ENCODE measurements around the gene RPS6KA2. TPM values are rescaled to one million over a fixed set of nuclear protein-coding genes. Genes with fewer than 3 reads are reported as not detected.

Gene RPS6KA2
- total and polyA plus RNA-seq, 9 donors, result 24.4 to 75.5 (median 48.1) TPM

DNA sequence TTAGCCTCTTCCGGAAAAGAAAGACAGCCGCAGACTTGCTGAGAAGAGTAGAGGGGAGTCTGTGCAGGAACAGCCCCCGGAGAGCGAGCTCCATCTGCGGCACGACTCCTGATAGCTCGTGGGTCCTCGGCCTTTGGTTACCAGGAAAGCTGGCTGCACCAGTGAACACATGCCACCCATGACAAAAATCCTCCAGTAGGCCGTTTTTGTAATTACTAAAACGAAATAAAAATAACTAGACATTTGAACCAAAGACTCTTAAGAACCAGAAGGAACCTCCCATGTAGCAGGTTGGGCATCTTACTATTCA is 82.8 kb downstream of the RPS6KA2 start:
- Histone ChIP-seq H3K36me3 (no peaks in the 10 kb centered on the region), H3K27me3 (no peaks in the 10 kb centered on the region), H3K4me3 (no peak overlapping the region), H3K4me1 (ENCODE audit: insufficient read depth) (peaks cover 6% of the 10 kb centered on the region), H3K9me3 (no peaks in the 10 kb centered on the region), H3K27ac (no peak overlapping the region)
- no peak for DNase-seq
- WGBS, 3 donors, result 94 to 97% (median 96%) methylated on average over 10 of the region's 10 CpGs
- TF ChIP-seq POLR2A (IDR thresholded peaks at IDR 0.05) (no peak), EP300 (IDR thresholded peaks at IDR 0.05) (no peak)
- TF ChIP-seq, protein P1, sequence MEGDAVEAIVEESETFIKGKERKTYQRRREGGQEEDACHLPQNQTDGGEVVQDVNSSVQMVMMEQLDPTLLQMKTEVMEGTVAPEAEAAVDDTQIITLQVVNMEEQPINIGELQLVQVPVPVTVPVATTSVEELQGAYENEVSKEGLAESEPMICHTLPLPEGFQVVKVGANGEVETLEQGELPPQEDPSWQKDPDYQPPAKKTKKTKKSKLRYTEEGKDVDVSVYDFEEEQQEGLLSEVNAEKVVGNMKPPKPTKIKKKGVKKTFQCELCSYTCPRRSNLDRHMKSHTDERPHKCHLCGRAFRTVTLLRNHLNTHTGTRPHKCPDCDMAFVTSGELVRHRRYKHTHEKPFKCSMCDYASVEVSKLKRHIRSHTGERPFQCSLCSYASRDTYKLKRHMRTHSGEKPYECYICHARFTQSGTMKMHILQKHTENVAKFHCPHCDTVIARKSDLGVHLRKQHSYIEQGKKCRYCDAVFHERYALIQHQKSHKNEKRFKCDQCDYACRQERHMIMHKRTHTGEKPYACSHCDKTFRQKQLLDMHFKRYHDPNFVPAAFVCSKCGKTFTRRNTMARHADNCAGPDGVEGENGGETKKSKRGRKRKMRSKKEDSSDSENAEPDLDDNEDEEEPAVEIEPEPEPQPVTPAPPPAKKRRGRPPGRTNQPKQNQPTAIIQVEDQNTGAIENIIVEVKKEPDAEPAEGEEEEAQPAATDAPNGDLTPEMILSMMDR (IDR thresholded peaks at IDR 0.05), result no peak
- intact Hi-C loops (cut with DNase I), result no loop called here

DNA sequence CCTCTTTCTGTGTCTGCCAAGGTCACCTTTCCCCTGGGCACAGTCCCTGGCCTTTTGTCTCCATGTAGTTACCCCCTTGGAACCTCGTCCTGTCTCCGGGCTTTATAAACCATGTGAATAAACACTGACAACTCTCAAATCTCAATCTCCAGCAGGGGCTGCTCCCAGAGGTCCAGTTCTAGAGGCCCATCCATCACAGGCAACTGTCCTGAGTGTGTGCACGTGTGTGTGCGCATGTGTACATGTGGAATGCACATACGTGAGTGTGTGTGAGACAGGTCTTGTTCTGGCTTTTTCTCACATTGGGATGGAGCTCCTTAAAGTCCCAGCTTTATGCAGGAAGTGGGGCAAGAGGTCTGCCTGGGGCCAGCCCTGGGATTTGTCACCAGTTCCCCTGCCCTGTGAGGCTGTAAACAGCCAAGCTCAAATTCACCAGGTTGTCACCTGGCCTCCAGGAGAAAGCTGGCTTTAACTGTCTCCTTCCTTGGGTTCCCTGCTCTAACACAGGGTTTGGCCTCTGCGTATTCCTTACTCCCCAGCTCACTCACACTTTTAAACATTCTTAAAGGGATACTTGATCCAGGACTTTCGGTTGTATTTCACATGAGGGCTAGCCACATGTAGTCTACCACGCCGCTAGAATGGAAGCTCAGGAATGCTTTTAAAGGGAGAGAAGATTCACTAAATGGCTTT is 83.3 kb downstream of the RPS6KA2 start:
- WGBS, 3 donors, result 90 to 94% (median 92%) methylated on average over 9 of the region's 9 CpGs
- TF ChIP-seq POLR2A (IDR thresholded peaks at IDR 0.05) (no peak), EP300 (IDR thresholded peaks at IDR 0.05) (no peak)
- TF ChIP-seq, protein P1 (IDR thresholded peaks at IDR 0.05), result no peak

GRCh38 chr6:166542580-166542912 is 84.5 kb downstream of the RPS6KA2 start:
- WGBS, 3 donors, result 15 to 27% (median 21%) methylated on average over 4 of the region's 4 CpGs
- Histone ChIP-seq H3K4me3 (no peak overlapping the region), H3K27ac (no peak overlapping the region), H3K9me3 (no peaks in the 10 kb centered on the region), H3K4me1 (ENCODE audit: insufficient read depth) (peaks cover 6% of the 10 kb centered on the region), H3K27me3 (no peaks in the 10 kb centered on the region), H3K36me3 (no peaks in the 10 kb centered on the region)
- intact Hi-C loops (cut with DNase I), result no loop called here
- TF ChIP-seq EP300 (IDR thresholded peaks at IDR 0.05), result no peak
- no peak for TF ChIP-seq POLR2A (IDR thresholded peaks at IDR 0.05)
- TF ChIP-seq, protein P1 (IDR thresholded peaks at IDR 0.05), result no peak
- no peak for DNase-seq

More for the DNA sequence above, 83.3 kb downstream of the RPS6KA2 start:
- H3K27me3 ChIP-seq, result no peaks in the 10 kb centered on the region
- no peak for DNase-seq
- no peak overlapping the region for H3K4me3 ChIP-seq
- intact Hi-C loops (cut with DNase I), result no loop called here
- H3K36me3 ChIP-seq, result no peaks in the 10 kb centered on the region
- peaks cover 6% of the 10 kb centered on the region for H3K4me1 ChIP-seq (ENCODE audit: insufficient read depth)
- H3K9me3 ChIP-seq, result no peaks in the 10 kb centered on the region
- no peak overlapping the region for H3K27ac ChIP-seq

- Histone ChIP-seq H3K4me3 (no peak overlapping the region), H3K9me3 (no peaks in the 10 kb centered on the region), H3K36me3 (no peaks in the 10 kb centered on the region), H3K27me3 (no peaks in the 10 kb centered on the region), H3K27ac (no peak overlapping the region), H3K4me1 (ENCODE audit: insufficient read depth) (peaks cover 6% of the 10 kb centered on the region)
- intact Hi-C loops (cut with DNase I), result no loop called here
- TF ChIP-seq EP300 (IDR thresholded peaks at IDR 0.05), result no peak
- TF ChIP-seq, protein P1 (IDR thresholded peaks at IDR 0.05), result no peak
- no peak for TF ChIP-seq POLR2A (IDR thresholded peaks at IDR 0.05)
- WGBS, 3 donors, result 20 to 55% (median 23%) methylated on average over 12 of the region's 12 CpGs
- no peak for DNase-seq
Observed at GRCh38 chr6:166541876-166542579, 85.0 kb downstream of the RPS6KA2 start.
